GM18507 (cell line): ENCODE data around the gene TGM1.
"Not testable (repeated sequence)": the region's sequence is repeated elsewhere in the genome, so short reads cannot be mapped to it uniquely, and the experiment has no call there.

Experiments
- DNase-seq: peaks from one replicate; pipeline ENCODE4 v3.0.0; 2011; ENCODE audit warnings: low read depth; ENCODE audit not compliant: insufficient read length; ENCODE audit errors: extremely low spot score
- FAIRE-seq: peaks from 2 replicates; lab custom pipeline; 2011; peaks lifted over from hg19 to GRCh38; lab: Jason Lieb, UNC

TGM1 gene

DNA sequence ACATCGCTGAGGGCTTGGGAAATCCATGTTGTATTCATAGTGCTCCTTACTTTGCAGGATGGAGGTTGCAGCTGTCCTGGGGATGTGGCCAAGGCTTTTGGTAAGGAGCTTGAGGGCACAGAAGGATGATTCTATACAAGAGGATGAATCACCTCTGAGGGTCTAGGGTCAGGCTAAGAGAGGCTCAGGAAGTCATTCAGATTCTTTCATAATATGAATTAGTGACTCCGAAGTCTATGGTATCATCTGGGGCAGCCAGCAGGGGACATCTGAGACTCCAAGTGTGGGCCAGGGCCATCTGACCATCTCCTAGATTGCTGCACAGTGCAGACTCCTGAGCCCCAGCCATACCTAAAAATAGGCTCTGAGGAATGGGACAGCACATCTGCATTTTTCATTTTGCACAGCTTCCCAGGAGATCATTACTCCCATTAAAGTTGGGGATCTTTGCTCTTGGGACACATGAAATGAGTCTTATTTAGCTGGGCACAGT lies 25.5 kb downstream of the TGM1 start:
- no peak for FAIRE-seq
- DNase-seq = no peak

GRCh38 chr14:24236689-24237462 lies 26.1 kb downstream of the TGM1 start:
- DNase-seq = no peak
- FAIRE-seq = no peak

DNA sequence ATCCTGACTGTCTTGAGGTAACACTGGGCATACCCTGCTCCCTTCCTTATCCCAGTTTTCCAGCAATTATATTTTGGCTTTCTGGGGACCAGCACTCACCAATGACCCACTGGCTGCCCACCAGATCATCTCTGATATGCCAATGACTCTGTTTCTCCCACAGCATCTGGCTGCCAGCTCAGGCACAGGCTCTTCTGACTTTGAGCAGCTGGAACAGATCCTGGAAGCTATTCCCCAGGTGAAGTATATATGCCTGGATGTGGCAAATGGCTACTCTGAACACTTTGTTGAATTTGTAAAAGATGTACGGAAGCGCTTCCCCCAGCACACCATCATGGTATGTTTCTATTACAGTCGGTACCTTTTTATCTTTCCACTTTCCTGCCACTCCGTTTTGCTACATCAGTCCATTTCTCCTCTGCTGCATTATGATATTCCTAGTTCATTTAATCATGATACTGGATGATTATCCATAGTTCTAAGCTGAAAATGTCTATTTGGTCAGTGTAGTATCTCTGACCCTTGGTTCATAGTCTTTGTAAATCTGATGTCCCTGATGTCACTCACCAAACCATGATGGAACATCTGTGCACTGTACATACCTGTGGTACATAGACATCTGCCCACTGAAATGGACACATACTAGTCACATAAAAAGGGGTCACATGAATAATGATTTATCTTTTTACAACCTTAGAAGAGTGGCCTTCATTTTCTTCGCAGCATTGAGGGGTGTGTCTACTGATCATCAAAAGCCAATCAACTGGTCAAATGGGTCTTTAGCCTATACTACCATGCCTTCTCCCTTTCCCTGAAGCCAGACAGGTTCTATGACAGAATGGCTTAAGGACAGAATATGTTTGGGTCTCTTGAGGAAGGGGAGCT lies 26.9 kb downstream of the TGM1 start:
- DNase-seq = no peak
- no peak for FAIRE-seq

GRCh38 chr14:24234095-24235005 lies 28.6 kb downstream of the TGM1 start:
- DNase-seq (no peak), FAIRE-seq (no peak)

DNA sequence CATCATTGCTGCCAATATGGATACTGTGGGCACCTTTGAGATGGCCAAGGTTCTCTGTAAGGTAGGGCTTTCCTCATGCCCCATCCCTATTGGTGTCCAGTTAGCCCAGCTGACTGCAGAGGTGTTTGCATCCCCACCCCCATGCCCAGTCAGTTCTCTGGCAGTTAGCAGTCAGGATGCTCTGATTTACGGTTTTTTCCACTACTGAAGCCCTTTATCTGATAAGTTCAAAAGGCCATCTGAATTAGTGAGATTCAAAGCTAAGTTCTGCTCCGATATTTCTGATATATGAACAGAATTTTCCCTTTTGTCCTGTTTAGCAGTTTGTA lies 29.5 kb downstream of the TGM1 start:
- DNase-seq = no peak

DNA sequence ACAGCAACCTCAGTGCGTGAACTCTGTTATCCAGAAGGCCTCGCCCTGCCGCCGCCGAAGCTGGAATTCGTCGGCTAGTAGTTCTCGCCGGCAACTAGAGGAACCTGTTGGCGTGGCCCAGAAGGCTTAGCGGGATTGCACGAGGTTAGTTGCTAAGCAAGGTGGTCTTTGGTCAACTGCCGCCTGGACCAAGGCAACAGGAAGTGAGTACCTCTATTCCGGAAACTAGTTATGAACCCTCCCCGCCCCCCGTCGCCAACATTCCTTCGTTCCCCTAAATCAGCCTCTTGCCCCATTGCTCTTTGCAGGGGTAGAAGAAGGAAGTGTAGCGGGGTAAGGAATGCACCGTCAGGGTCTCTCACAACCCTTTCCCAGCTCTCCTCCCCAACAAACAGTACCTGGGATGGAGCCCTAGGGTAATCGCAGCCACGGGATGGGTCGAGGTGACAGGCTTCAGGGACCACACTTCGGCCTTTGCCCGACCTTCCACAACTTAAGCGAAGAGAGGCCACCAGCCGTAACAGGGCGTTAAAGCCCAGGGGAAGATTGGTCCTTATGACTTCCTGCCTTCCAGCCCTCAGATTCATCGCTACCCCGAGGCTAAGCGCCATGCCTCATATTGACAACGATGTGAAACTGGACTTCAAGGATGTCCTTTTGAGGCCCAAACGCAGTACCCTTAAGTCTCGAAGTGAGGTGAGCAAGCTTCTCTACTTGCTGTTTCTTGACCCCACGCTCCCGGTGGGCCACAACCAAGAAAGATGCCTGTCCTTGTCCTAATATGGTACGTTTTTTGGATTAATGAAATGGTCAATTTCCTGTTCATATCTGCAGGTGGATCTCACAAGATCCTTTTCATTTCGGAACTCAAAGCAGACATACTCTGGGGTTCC lies 30.1 kb downstream of the TGM1 start, which contains the start of gene GMPR2:
Gene GMPR2 (plus strand): TSS at position 285 of the 893 bp plus-strand sequence. CDS start 325 bp downstream, at position 610.
- DNase-seq (peak; percentile 47), FAIRE-seq (peak; percentile 78)

More for the DNA sequence above, 29.5 kb downstream of the TGM1 start:
- FAIRE-seq = no peak

GRCh38 chr14:24232121-24232644 lies 30.8 kb downstream of the TGM1 start, which contains the start of gene NEDD8:
NEDD8 (minus strand) TSS chr14:24232367; CDS start chr14:24232267, 100 bp downstream.
- DNase-seq (peak; percentile 75), FAIRE-seq (peak; percentile 56)

DNA sequence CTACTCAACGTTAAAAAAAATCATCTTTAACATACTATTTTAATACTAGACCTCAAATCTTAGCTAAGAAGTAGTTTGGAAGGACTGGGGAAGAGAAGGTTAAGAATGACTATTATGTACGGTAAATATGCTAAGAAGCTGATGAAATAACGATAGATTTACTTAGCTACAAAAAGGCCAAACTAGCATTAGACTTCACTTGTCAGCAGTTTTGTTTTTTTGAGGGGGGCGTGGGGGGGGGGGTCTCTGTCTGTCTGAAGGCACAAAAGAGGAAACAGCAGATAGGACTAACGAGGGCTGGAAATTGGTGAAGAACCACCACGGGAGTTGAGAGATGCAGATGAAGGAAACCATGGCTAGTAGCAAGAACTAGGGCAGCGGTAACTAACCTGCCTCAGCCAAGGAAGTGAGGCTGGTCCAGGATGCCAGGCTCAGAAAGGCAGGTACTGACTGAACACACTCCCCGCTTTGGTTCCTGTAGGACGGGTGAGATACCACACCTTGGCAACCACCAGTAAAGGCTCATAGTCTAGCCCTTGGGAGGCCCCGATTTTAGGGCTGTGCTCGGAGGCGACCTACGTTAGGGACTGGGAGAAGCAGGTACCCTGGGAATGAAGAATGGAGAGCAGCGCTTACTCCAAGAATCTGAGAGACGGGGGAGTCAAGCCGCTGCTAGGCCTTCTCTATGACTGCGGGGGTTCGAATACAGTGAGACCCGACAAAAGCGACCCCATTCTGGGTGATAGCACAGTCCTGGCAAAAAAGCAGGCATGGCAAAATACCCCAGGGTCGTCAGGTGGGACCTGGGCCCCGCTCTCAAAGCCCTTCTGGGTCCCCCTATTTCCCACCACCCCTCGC lies 31.5 kb downstream of the TGM1 start:
- FAIRE-seq = no peak
- DNase-seq = no peak

DNA sequence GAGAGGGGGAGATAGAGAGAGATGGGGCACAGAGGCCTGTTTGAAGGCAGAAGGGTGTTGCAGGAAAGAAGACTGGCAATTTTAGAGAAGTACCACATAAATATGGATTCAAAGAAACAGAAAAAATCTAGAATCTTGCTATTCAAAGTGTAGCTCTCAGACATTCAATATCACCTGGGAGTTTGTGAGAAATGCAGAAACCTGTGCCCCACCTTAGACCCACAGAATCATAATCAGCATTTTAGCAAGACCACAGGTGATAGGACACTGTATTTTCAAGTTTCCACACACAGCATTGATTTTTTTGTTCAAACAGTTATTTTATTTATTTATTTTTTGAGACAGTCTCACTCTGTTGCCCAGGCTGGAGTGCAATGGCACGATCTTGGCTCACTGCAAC lies 34.1 kb downstream of the TGM1 start:
- no peak for DNase-seq
- no peak for FAIRE-seq

DNA sequence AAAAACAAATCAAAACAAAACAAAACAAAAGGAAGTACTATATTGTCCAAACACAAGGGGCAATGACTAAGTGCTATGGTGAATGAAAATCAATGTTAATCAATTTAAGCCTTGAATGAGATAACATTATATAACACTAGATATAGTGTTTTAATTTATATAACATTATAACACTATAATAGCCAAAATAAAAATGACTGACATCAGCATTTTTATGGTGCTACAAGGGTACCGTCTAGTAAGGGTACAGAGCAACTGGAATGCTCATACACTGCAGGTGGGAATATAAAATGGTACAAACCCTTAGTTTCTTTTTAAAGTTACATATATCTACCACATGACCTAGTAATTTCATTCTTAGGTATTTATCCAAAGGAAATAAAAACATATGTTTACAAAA lies 36.5 kb downstream of the TGM1 start:
- DNase-seq (no peak), FAIRE-seq (no peak)

DNA sequence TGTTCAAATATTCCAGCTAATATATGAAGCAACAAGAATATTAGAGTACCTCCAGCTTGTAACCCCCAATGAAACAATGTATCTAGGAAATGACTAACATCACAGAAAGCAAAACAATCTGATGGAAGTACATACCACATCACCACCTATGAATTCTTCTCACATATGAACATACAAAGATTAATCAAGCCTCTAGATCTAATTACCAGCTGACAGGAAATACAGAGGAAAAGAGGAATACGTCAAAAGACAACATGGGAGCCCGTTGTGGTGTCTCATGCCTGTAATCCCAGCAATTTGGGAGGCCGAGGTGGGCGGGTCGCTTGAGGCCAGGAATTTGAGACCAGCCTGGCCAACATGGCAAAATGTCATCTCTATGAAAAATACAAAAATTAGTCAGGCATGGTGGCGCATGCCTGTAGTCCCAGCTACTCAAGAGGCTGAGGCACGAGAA lies 38.3 kb downstream of the TGM1 start:
- FAIRE-seq = no peak
- no peak for DNase-seq

- not testable (repeated sequence) for FAIRE-seq, DNase-seq
These were observed 40.0 kb downstream of the TGM1 start for GRCh38 chr14:24222987-24223386.

DNA sequence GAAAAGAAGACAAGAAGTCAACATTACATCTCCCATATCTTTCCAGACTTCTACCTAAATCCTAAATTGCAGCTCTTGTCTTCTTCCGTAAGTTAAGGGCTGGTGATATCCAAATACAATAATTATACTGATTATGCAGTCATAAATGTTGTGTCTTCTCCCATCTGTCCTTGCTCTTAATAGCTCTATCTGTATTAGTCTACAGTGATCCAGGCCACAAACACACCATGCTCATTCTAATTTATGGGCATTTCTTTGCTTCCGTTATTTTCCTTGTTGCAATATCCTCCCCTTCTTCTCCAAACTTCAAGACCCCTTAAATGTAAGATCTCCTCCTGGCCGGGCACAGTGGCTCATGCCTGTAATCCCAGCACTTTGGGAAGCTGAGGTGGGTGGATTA lies 43.5 kb downstream of the TGM1 start:
- FAIRE-seq (no peak), DNase-seq (no peak)

GRCh38 chr14:24219080-24219479 lies 43.9 kb downstream of the TGM1 start:
- DNase-seq (no peak), FAIRE-seq (no peak)

DNA sequence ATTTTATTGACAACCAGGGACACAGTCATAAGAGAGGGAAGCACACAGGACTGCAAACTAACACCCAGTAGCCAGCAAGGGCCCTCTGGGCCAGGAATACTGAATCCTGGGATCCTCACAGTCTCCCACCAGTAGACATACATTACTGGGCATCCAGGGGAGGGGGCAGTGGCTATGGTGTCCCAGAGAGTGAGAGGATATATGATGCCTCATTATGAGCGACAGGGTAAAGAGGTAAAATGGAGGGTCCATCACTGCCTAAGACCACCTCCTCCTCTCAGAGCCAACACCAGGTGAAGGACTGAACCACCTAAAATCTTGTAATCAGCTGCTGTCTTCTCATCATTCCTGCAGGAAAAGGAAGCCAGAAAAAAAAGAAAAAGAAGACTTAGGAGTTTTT lies 46.1 kb downstream of the TGM1 start:
- not testable (repeated sequence) for FAIRE-seq

GRCh38 chr14:24216345-24216699 lies 46.7 kb downstream of the TGM1 start:
- no peak for DNase-seq
- no peak for FAIRE-seq

More for the DNA sequence above, 46.1 kb downstream of the TGM1 start:
- not testable (repeated sequence) for DNase-seq
